GM23338 (cell line): ENCODE measurements around the gene MPHOSPH8. TPM values are rescaled to one million over a fixed set of nuclear protein-coding genes. Genes with fewer than 3 reads are reported as not detected.

Source experiments
- ATAC-seq: fragments of 200-7000 bp; cut with Tn5 transposase; 3 replicates; pipeline ENCODE4 v1.9.1; 2020
- DNase-seq: peaks from one replicate; pipeline ENCODE4 v3.0.0-alpha.2; 2015; ENCODE audit warnings: low spot score
- H2AFZ ChIP-seq: fragments of 200-600 bp; sonication (generic); 2 replicates; pipeline ENCODE4 v1.8.0; 2016; ENCODE audit warnings: antibody characterized with exemption, mild to moderate bottlenecking, moderate library complexity
- H3F3A ChIP-seq: fragments of 200-600 bp; sonication (generic); replicated peaks from 2 replicates; pipeline ENCODE4 v1.8.0; 2017; ENCODE audit warnings: antibody characterized with exemption, mixed run types, low read depth
- H3K27ac ChIP-seq: fragments of 200-600 bp; sonication (generic); 2 replicates; pipeline ENCODE4 v1.6.1; 2016; ENCODE audit warnings: low read depth
- H3K27me3 ChIP-seq: fragments of 200-600 bp; sonication (generic); 2 replicates; pipeline ENCODE4 v1.8.0; 2016; ENCODE audit warnings: mild to moderate bottlenecking, mixed run types, moderate library complexity; ENCODE audit not compliant: insufficient read depth
- H3K36me3 ChIP-seq: fragments of 200-600 bp; sonication (generic); 2 replicates; pipeline ENCODE4 v1.8.0; 2016; ENCODE audit warnings: mild to moderate bottlenecking; ENCODE audit not compliant: insufficient read depth
- H3K4me1 ChIP-seq: fragments of 200-600 bp; sonication (generic); 2 replicates; pipeline ENCODE4 v1.8.0; 2016; ENCODE audit warnings: mild to moderate bottlenecking, moderate library complexity; ENCODE audit not compliant: insufficient read depth
- H3K4me2 ChIP-seq: fragments of 200-600 bp; sonication (generic); 2 replicates; pipeline ENCODE4 v1.7.1; 2017; ENCODE audit warnings: mixed run types
- H3K4me3 ChIP-seq: fragments of 200-600 bp; sonication (generic); 2 replicates; pipeline ENCODE4 v1.6.1; 2016; ENCODE audit warnings: mixed run types
- H3K79me2 ChIP-seq: fragments of 200-600 bp; sonication (generic); replicated peaks from 2 replicates; pipeline ENCODE4 v1.8.0; 2017; ENCODE audit warnings: mild to moderate bottlenecking; ENCODE audit not compliant: insufficient read depth
- H3K9me2 ChIP-seq: fragments of 200-600 bp; sonication (generic); 2 replicates; pipeline ENCODE4 v1.8.0; 2017; ENCODE audit not compliant: insufficient read depth
- H4K20me1 ChIP-seq: fragments of 200-600 bp; sonication (generic); replicated peaks from 2 replicates; pipeline ENCODE4 v1.8.0; 2017; ENCODE audit warnings: mild to moderate bottlenecking; ENCODE audit not compliant: insufficient read depth
- H3K27ac Mint-ChIP-seq: 2 replicates; pipeline ENCODE4 v1.8.0; 2020; ENCODE audit warnings: inconsistent platforms, mild to moderate bottlenecking, moderate library complexity, mixed read lengths
- H3K27me3 Mint-ChIP-seq: 3 replicates; pipeline ENCODE4 v1.8.0; 2022; ENCODE audit warnings: low read depth, mild to moderate bottlenecking, moderate library complexity, mixed read lengths, inconsistent platforms; ENCODE audit not compliant: insufficient read depth, poor library complexity
- H3K36me3 Mint-ChIP-seq: 3 replicates; pipeline ENCODE4 v1.8.0; 2021; ENCODE audit warnings: low read depth, mild to moderate bottlenecking, inconsistent platforms, moderate library complexity, mixed read lengths
- H3K4me1 Mint-ChIP-seq: 3 replicates; pipeline ENCODE4 v1.8.0; 2020; ENCODE audit warnings: mild to moderate bottlenecking, inconsistent platforms, mixed read lengths
- H3K4me3 Mint-ChIP-seq: 3 replicates; pipeline ENCODE4 v1.8.0; 2021; ENCODE audit warnings: moderate library complexity, mild to moderate bottlenecking, inconsistent platforms, mixed read lengths
- H3K9me3 Mint-ChIP-seq: 3 replicates; pipeline ENCODE4 v1.8.0; 2020; ENCODE audit warnings: moderate library complexity, mild to moderate bottlenecking, inconsistent platforms, mixed read lengths
- CREB1 ChIP-seq: fragments of 250-450 bp; sonication (Bioruptor Pico); IDR thresholded peaks from 2 replicates; pipeline ENCODE4 v1.5.0; 2020; ENCODE audit warnings: low read depth, mild to moderate bottlenecking, moderate library complexity
- ETS1 ChIP-seq: IDR thresholded peaks from 2 replicates; pipeline ENCODE4 v1.6.1; 2016; ENCODE audit warnings: antibody characterized with exemption
- EZH2phosphoT487 ChIP-seq: fragments of 200-600 bp; sonication (generic); IDR thresholded peaks from one replicate; pipeline ENCODE4 v1.8.1; 2018; ENCODE audit warnings: antibody characterized with exemption; ENCODE audit not compliant: unreplicated experiment
- NANOG ChIP-seq: IDR thresholded peaks from 2 replicates; pipeline ENCODE4 v1.6.1; 2016; ENCODE audit warnings: antibody characterized with exemption, borderline replicate concordance
- POLR2AphosphoS5 ChIP-seq: IDR thresholded peaks from 2 replicates; pipeline ENCODE4 v1.6.1; 2016; ENCODE audit warnings: antibody characterized with exemption, low read depth
- STAT1 ChIP-seq: IDR thresholded peaks from one replicate; pipeline ENCODE4 v1.6.1; 2016; ENCODE audit warnings: antibody characterized with exemption; ENCODE audit not compliant: unreplicated experiment
- ZNF114 ChIP-seq: fragments of 250-450 bp; sonication (Bioruptor Pico); IDR thresholded peaks from 2 replicates; pipeline ENCODE4 v1.5.0; 2020; ENCODE audit warnings: mild to moderate bottlenecking, moderate library complexity
- ZNF331 ChIP-seq: fragments of 250-450 bp; sonication (Bioruptor Pico); IDR thresholded peaks from 2 replicates; pipeline ENCODE4 v1.5.0; 2020; ENCODE audit warnings: low read depth, mild to moderate bottlenecking, moderate library complexity
- polyA plus RNA-seq: library from polyadenylated mRNA; unstranded; fragments of >200 nt; fragmentation: Nextera tagmentation; extraction: Ambion mirVana; gene quantifications from 2 replicates; pipeline ENCODE4 v1.2.1, GENCODE V29; 2016
- total RNA-seq: library from RNA; depleted of rRNA; stranded (reverse); fragments of >200 nt; shearing (Covaris generic); gene quantifications from 2 replicates; pipeline ENCODE4 v1.2.3, GENCODE V29; 2014
- TF ChIP-seq, protein P1 (sequence below): IDR thresholded peaks from one replicate; pipeline ENCODE4 v1.6.1; 2018; ENCODE audit warnings: antibody characterized with exemption; ENCODE audit not compliant: unreplicated experiment
- TF ChIP-seq, protein P2 (sequence below), 2 experiments: fragments of 200-600 bp in 1 of 2; sonication (generic) in 1 of 2; conservative IDR thresholded peaks; 2 replicates each; pipeline versions ENCODE4 v1.5.1 to v1.6.1; 2016 to 2017; ENCODE audit warnings: antibody characterized with exemption in 2 of 2, low read depth in 2 of 2, mild to moderate bottlenecking in 2 of 2, moderate library complexity in 1 of 2

The MPHOSPH8 gene
- total and polyA plus RNA-seq, 2 experiments from 2014 or later = 15.6 to 31.9 TPM

DNA sequence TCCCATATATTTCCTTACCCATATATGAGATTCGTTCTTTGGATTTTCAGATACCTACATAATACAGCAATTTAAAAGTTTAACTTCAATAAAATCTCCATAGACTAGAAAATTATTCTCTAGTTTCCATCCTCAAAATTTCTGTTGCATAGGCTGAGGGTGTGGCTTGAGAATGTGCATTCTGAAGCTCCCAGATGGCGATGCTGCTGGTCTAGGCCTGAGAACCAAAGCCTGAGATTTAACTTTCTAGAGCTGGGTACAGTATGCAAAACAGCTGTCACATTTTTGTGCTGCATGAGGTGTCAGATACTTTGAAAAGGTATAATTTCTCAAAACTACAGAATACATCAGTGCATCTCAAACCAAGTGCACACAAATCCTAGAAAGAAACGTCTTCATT is 42.7 kb downstream of the MPHOSPH8 start:
- H3K27ac ChIP-seq = peak overlapping the region; percentile 46; the same call in 1 of the 2 replicates
- H3K9me2 ChIP-seq = no peaks in the 10 kb centered on the region
- ATAC-seq (no peak), DNase-seq (no peak)
- no peak overlapping the region for H2AFZ ChIP-seq
- Mint-ChIP-seq H3K9me3 (no peaks in the 10 kb centered on the region), H3K4me3 (no peak overlapping the region), H3K27me3 (no peaks in the 10 kb centered on the region), H3K36me3 (peaks cover 27% of the 10 kb centered on the region), H3K4me1 (peaks cover 21% of the 10 kb centered on the region), H3K27ac (peak overlapping the region; percentile 45; the same call in 1 of the 2 replicates)
- H3F3A ChIP-seq = peaks cover 8% of the 10 kb centered on the region; the same call in 1 of the 2 replicates
- H3K27me3 ChIP-seq = no peaks in the 10 kb centered on the region
- peaks cover 6% of the 10 kb centered on the region; the same call in 1 of the 2 replicates for H3K4me1 ChIP-seq
- TF ChIP-seq, protein P1, sequence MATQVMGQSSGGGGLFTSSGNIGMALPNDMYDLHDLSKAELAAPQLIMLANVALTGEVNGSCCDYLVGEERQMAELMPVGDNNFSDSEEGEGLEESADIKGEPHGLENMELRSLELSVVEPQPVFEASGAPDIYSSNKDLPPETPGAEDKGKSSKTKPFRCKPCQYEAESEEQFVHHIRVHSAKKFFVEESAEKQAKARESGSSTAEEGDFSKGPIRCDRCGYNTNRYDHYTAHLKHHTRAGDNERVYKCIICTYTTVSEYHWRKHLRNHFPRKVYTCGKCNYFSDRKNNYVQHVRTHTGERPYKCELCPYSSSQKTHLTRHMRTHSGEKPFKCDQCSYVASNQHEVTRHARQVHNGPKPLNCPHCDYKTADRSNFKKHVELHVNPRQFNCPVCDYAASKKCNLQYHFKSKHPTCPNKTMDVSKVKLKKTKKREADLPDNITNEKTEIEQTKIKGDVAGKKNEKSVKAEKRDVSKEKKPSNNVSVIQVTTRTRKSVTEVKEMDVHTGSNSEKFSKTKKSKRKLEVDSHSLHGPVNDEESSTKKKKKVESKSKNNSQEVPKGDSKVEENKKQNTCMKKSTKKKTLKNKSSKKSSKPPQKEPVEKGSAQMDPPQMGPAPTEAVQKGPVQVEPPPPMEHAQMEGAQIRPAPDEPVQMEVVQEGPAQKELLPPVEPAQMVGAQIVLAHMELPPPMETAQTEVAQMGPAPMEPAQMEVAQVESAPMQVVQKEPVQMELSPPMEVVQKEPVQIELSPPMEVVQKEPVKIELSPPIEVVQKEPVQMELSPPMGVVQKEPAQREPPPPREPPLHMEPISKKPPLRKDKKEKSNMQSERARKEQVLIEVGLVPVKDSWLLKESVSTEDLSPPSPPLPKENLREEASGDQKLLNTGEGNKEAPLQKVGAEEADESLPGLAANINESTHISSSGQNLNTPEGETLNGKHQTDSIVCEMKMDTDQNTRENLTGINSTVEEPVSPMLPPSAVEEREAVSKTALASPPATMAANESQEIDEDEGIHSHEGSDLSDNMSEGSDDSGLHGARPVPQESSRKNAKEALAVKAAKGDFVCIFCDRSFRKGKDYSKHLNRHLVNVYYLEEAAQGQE = no peak
- TF ChIP-seq CREB1 (CRISPR knock-in tag) (no peak), NANOG (no peak), ETS1 (no peak), ZNF331 (CRISPR knock-in tag) (no peak), POLR2AphosphoS5 (no peak), STAT1 (no peak), EZH2phosphoT487 (no peak), ZNF114 (no peak)
- TF ChIP-seq, protein P2, sequence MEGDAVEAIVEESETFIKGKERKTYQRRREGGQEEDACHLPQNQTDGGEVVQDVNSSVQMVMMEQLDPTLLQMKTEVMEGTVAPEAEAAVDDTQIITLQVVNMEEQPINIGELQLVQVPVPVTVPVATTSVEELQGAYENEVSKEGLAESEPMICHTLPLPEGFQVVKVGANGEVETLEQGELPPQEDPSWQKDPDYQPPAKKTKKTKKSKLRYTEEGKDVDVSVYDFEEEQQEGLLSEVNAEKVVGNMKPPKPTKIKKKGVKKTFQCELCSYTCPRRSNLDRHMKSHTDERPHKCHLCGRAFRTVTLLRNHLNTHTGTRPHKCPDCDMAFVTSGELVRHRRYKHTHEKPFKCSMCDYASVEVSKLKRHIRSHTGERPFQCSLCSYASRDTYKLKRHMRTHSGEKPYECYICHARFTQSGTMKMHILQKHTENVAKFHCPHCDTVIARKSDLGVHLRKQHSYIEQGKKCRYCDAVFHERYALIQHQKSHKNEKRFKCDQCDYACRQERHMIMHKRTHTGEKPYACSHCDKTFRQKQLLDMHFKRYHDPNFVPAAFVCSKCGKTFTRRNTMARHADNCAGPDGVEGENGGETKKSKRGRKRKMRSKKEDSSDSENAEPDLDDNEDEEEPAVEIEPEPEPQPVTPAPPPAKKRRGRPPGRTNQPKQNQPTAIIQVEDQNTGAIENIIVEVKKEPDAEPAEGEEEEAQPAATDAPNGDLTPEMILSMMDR (conservative IDR thresholded peaks at IDR 0.05; ENCODE audit: low read depth in 2 of 2) = no peak
- no peak overlapping the region for H3K4me2 ChIP-seq
- peaks cover 7% of the 10 kb centered on the region for H3K79me2 ChIP-seq
- peaks cover 8% of the 10 kb centered on the region; the same call in 1 of the 2 replicates for H4K20me1 ChIP-seq
- peaks cover 33% of the 10 kb centered on the region for H3K36me3 ChIP-seq
- H3K4me3 ChIP-seq = no peak overlapping the region
